Activated CD8-positive, alpha-beta memory T cell treated with anti-CD3 and anti-CD28 coated beads, Interleukin-2, amount 10 ng/mL, durations not matched to agents 7 days and 5 days (primary cell): ENCODE data around the gene DIP2C. TPM values are rescaled to one million over a fixed set of nuclear protein-coding genes. Genes with fewer than 3 reads are reported as not detected.
A peak's percentile ranks its signal among the peaks of the same experiment; 100 is the strongest.

Experiments
- ATAC-seq: fragments of 150-1000 bp; cut with Tn5 transposase; one replicate; pipeline ENCODE4 v1.10.0; 2021; ENCODE audit warnings: moderate library complexity
- CTCF ChIA-PET: fragments of 350-600 bp; sonication (Branson Sonifier 250); formaldehyde crosslinking; loops from one replicate; lab custom pipeline; 2021; ENCODE audit warnings: antibody characterized with exemption; lab: Charles Lee
- DNase-seq: peaks from one replicate; pipeline ENCODE4 v3.0.0-alpha.2; 2020
- H3K27ac Mint-ChIP-seq: one replicate; pipeline ENCODE4 v1.8.0; 2021; ENCODE audit warnings: mild to moderate bottlenecking, mixed read lengths
- H3K27me3 Mint-ChIP-seq: one replicate; pipeline ENCODE4 v1.8.0; 2021; ENCODE audit warnings: mixed read lengths
- H3K36me3 Mint-ChIP-seq: one replicate; pipeline ENCODE4 v1.8.0; 2021; ENCODE audit warnings: mild to moderate bottlenecking, mixed read lengths
- H3K4me1 Mint-ChIP-seq: one replicate; pipeline ENCODE4 v1.8.0; 2021; ENCODE audit warnings: mixed read lengths
- H3K4me3 Mint-ChIP-seq: one replicate; pipeline ENCODE4 v1.8.0; 2021; ENCODE audit warnings: mild to moderate bottlenecking, moderate library complexity, mixed read lengths
- H3K9me3 Mint-ChIP-seq: one replicate; pipeline ENCODE4 v1.8.0; 2022; ENCODE audit warnings: low read depth, mixed read lengths
- total RNA-seq, 2 experiments: library from RNA; stranded (reverse); gene quantifications; one replicate each; pipeline ENCODE4 v1.2.3, GENCODE V29; 2021

Gene DIP2C
- total RNA-seq, 2 experiments from 2014 or later, result 0.26 to 0.99 TPM

DNA sequence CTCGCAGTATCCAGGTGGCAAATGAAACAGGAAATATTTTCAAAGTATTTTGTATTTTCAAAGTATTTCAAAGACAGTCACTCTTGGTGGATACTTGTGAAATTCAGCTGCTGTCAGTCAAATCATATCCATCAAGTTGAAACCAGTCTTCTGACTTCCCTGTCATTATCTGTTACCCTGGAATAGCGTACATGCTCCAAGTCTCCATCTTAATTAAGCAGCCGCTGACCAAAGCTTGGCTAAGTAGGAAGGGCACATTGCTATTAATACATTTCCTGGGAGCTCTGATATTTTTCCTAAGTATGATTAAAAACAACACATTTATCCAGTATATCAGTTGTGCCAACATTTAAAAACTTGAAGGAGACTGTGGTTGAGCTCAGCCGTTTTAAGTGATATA is 442.0 kb downstream of the DIP2C start:
- no peak overlapping the region for H3K27ac Mint-ChIP-seq
- ATAC-seq (no peak), DNase-seq (no peak)
- no peaks in the 10 kb centered on the region for H3K9me3 Mint-ChIP-seq
- H3K27me3 Mint-ChIP-seq, result no peaks in the 10 kb centered on the region
- CTCF ChIA-PET, result no interaction called here
- peaks cover 37% of the 10 kb centered on the region for H3K36me3 Mint-ChIP-seq
- H3K4me3 Mint-ChIP-seq, result no peak overlapping the region
- peaks cover 2% of the 10 kb centered on the region for H3K4me1 Mint-ChIP-seq

DNA sequence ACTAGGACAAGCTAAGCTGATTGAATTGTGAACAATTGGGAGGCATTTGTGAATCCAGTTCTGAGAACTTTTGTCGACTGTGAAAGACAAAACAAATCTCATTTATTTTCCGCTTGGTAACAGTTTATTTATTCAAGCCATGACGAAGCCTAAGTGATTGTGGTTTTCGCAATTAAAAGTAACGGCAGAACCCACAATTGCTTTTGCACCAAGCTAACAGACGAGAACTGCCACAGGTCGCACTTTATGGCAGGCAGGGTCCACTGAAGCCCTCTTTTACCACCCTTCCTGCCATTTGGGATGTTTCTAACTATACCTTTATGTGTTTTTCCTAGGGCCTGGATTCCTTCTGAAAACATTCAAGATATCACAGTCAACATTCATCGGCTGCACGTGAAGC is 443.0 kb downstream of the DIP2C start:
- ATAC-seq (no peak), DNase-seq (no peak)
- CTCF ChIA-PET, result no interaction called here
- peak overlapping the region; percentile 28 for H3K27ac Mint-ChIP-seq
- no peak overlapping the region for H3K4me3 Mint-ChIP-seq
- peaks cover 29% of the 10 kb centered on the region for H3K36me3 Mint-ChIP-seq
- no peaks in the 10 kb centered on the region for H3K27me3 Mint-ChIP-seq
- H3K9me3 Mint-ChIP-seq, result no peaks in the 10 kb centered on the region
- H3K4me1 Mint-ChIP-seq, result peaks cover 2% of the 10 kb centered on the region

DNA sequence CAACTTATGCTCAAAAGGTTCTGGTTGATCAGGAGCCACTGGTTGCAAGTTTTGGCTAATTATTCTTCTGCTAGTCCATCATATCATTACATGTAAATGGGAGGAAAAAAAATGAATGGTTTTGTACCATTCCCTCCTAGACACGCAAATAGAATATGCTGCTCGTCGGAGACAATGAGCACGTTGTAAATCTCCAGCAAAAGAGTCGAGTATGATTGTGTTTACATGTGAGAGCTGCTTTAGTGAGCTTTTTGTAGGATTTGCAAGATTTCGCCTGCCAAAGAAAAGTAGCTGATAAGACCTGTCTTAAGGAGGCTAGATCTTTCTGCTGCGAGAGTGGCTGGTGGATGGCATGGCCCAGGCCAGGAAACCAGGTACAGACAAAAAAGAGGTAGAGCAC is 445.2 kb downstream of the DIP2C start:
- Mint-ChIP-seq H3K27me3 (no peaks in the 10 kb centered on the region), H3K4me3 (no peak overlapping the region), H3K36me3 (peaks cover 16% of the 10 kb centered on the region), H3K27ac (no peak overlapping the region), H3K9me3 (no peaks in the 10 kb centered on the region), H3K4me1 (peaks cover 2% of the 10 kb centered on the region)
- ATAC-seq, result no peak
- CTCF ChIA-PET, result no interaction called here
- no peak for DNase-seq

DNA sequence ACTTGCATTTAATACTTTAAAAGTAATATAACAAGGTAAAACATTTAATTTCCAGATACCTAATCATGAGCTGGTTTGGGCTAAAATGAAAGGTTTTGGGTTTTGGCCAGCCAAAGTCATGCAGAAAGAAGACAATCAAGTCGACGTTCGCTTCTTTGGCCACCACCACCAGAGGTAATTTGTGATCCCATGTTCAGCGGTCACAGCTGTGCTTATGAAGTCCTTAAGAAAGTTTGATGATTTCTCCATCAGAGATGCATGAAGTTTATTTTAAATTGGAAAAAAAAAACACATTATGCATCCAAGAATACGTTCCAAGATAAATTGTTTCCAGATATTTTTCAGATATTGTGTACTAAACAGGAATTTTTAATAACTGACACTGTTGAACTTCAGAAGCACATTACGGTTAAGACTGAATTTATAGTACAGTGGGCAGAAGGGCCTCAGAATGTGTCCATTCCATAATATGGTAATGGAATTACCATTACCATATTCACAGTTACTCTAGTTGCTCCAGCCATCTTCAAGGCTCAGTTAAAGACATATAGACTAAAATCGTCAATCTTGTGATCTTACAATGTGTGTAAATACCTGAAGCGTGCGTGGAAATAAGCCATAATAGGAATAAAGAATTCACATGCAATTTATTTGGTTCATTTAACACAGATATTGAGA is 447.4 kb downstream of the DIP2C start:
- Mint-ChIP-seq H3K4me1 (peaks cover 2% of the 10 kb centered on the region), H3K4me3 (no peak overlapping the region), H3K9me3 (no peaks in the 10 kb centered on the region), H3K36me3 (peaks cover 5% of the 10 kb centered on the region), H3K27ac (no peak overlapping the region), H3K27me3 (no peaks in the 10 kb centered on the region)
- CTCF ChIA-PET, result no interaction called here
- ATAC-seq (no peak), DNase-seq (no peak)

DNA sequence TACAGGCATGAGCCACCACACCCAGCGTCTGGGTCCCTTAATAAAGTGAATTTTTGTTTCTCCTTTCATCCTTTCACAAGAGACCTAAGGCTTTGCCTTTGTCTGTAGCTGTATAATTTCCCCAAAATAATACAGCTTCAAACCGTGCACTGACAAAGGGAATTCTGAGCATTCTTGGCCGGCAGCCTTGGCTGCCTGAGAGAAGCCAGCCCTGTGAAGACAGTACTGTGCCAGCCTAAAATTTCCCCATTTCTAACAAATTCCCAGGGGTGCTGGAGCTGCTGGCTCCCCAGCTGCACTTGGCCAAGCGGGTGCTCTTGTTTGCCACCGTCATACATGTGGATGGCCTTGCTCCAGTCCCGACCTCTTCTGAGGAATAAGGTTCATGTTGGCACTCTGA is 448.0 kb downstream of the DIP2C start:
- Mint-ChIP-seq H3K27ac (no peak overlapping the region), H3K36me3 (no peaks in the 10 kb centered on the region)
- no peak for ATAC-seq

DNA sequence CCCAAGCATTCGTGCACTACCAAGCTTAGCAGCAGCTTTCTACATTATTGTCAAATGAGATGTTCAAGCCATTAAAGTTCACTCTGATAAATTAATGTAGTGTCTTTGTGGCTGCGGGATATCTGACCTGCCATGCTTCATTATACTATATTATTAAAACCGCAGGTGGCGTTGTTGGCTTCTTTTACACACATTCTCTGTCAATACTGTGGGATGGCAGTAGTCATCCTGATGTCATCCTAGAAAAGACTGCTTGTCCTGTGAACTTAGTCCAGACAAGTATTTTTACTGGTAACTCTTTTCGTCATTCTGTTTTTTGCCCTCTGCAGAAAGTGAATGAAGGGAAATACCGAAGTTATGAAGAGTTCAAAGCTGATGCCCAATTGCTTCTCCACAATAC is 450.4 kb downstream of the DIP2C start:
- no peak for ATAC-seq
- Mint-ChIP-seq H3K9me3 (no peaks in the 10 kb centered on the region), H3K27ac (no peak overlapping the region), H3K27me3 (no peaks in the 10 kb centered on the region), H3K36me3 (no peaks in the 10 kb centered on the region), H3K4me3 (no peak overlapping the region), H3K4me1 (no peaks in the 10 kb centered on the region)
- CTCF ChIA-PET, result no interaction called here
- DNase-seq, result no peak

More for the DNA sequence above, 448.0 kb downstream of the DIP2C start:
- no peaks in the 10 kb centered on the region for H3K4me1 Mint-ChIP-seq
- H3K9me3 Mint-ChIP-seq, result no peaks in the 10 kb centered on the region
- DNase-seq, result no peak
- no peak overlapping the region for H3K4me3 Mint-ChIP-seq
- no peaks in the 10 kb centered on the region for H3K27me3 Mint-ChIP-seq
- CTCF ChIA-PET, result interaction anchor here (1.2 kb wide), 1 partner anchor 11 kb away, joined by 4 read pairs; no protein-coding TSS in a partner anchor

DNA sequence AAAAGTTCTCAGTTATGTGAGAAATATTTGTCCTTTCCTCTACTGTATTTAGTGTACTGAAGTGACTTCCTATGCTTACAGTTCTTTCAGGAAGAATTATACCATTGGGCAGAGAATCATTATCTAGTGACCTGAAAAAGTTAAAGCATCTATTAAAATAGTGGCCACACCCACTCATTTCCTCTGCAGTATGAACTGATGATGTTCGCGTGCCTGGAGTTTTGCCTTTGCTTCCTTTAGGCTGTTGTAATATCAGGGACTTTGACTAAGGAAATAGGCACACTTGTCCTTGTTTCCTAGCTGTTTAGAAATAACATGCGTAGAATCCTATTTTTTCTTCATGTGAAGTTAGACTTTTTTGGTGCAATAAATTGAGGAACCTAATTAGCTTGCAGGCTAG is 453.6 kb downstream of the DIP2C start:
- Mint-ChIP-seq H3K36me3 (no peaks in the 10 kb centered on the region), H3K4me3 (no peak overlapping the region), H3K9me3 (no peaks in the 10 kb centered on the region), H3K27me3 (no peaks in the 10 kb centered on the region), H3K27ac (no peak overlapping the region), H3K4me1 (no peaks in the 10 kb centered on the region)
- DNase-seq (no peak), ATAC-seq (no peak)
- CTCF ChIA-PET, result interaction anchor here (0.5 kb wide), 1 partner anchor 53 kb away, joined by 4 read pairs; no protein-coding TSS in a partner anchor

DNA sequence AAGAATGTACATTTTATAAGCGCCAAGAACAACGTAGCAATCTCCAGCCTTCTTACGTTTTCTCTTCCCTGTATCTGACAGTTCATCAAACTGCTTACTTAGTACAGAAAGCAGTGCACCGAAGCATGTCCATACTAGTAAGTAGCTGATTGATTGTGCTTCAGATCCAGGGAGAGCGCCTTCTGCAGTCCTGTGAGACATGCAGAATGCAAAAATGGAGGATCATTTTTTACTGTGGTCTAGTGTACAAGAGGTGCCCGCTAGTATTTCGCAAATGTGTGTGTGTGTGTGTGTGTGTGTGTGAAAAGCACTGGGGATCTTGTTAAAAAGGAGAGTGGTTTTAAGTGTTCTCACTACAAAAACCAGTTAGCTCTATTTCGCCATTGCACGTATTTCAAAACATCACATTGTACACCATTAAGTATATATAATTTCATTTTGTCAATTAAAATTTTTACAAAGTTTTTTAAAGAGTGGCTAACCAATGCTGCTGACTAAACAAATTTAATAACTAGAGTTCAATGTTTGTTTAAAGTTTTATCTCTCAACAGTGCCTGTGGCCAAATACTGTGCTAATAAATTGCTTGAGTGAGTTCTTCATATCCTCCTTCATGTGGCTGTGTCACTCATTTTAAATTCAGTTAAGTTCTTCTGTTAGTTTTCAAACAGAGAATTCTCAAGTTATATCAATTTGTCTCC is 454.6 kb downstream of the DIP2C start:
- no peaks in the 10 kb centered on the region for H3K4me1 Mint-ChIP-seq
- CTCF ChIA-PET, result no interaction called here
- no peaks in the 10 kb centered on the region for H3K9me3 Mint-ChIP-seq
- H3K36me3 Mint-ChIP-seq, result no peaks in the 10 kb centered on the region
- DNase-seq, result no peak
- no peak overlapping the region for H3K4me3 Mint-ChIP-seq
- H3K27me3 Mint-ChIP-seq, result no peaks in the 10 kb centered on the region
- H3K27ac Mint-ChIP-seq, result no peak overlapping the region
- no peak for ATAC-seq

DNA sequence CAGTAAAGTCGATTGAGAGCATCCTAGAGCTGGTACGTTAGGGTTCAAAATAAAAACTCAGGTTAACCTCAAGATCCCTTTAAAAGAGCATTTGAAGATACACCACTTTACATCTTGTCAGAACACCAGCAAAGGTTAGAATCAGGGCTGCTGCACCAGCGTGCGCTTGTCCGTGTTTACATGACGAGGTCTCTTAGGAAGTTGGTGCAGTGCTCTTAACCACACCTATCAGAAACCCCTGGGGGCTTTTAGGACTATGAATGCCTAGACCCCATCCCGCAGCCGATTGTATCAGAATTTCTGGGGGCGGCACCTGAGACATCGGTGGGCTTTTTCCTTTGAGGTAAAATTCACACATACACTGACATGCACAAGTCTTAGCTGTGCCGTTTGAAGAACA is 456.6 kb downstream of the DIP2C start:
- Mint-ChIP-seq H3K36me3 (no peaks in the 10 kb centered on the region), H3K27ac (no peak overlapping the region), H3K9me3 (no peaks in the 10 kb centered on the region), H3K4me1 (peaks cover 6% of the 10 kb centered on the region), H3K4me3 (no peak overlapping the region), H3K27me3 (no peaks in the 10 kb centered on the region)
- DNase-seq (no peak), ATAC-seq (no peak)
- CTCF ChIA-PET, result no interaction called here

DNA sequence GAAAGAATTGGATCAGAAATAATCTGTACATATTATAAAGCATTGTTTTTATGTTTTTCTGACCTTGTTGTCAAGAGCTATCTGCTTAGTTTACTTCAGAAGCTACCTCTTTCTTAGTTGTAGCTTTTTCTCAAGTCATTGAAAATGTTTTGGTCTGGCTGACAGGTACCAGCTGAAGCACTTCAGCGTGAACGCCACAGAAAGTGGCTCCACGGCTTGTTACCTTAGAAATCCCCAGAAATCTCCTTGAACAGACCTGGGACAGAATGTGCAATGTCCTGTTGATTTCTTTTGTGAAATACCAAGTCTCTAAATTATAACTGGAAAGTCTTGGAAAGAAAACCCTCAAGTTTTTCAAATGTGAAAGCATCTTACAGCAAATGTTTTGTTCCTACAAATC is 457.4 kb downstream of the DIP2C start:
- no peaks in the 10 kb centered on the region for H3K27me3 Mint-ChIP-seq
- H3K36me3 Mint-ChIP-seq, result no peaks in the 10 kb centered on the region
- CTCF ChIA-PET, result no interaction called here
- DNase-seq (no peak), ATAC-seq (no peak)
- H3K4me3 Mint-ChIP-seq, result no peak overlapping the region
- no peak overlapping the region for H3K27ac Mint-ChIP-seq
- H3K9me3 Mint-ChIP-seq, result no peaks in the 10 kb centered on the region
- peaks cover 6% of the 10 kb centered on the region for H3K4me1 Mint-ChIP-seq

DNA sequence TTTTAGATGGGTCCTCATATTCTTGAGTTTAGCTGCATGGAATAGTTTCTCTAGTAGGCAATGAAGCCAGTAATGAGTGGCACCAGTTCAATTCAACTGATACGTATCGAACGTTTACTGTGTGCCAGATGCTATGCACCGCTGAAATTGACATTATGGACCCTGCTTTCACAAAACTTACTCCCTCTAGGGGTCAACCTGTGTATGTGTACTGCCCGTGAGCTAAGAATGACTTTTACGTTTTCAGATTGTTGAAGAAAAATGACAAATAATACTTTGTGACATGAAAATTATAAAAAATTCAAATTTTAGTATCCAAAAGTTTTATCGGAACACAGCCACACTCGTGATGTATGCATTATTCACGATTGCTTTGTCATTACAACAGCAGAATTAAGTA is 458.7 kb downstream of the DIP2C start:
- no peaks in the 10 kb centered on the region for H3K36me3 Mint-ChIP-seq
- H3K4me3 Mint-ChIP-seq, result no peak overlapping the region
- peaks cover 6% of the 10 kb centered on the region for H3K4me1 Mint-ChIP-seq
- no peaks in the 10 kb centered on the region for H3K27me3 Mint-ChIP-seq
- CTCF ChIA-PET, result interaction anchor here (1.4 to 2.1 kb wide), 2 partner anchors 10 to 12 kb away, joined by 4 to 5 read pairs; no protein-coding TSS in a partner anchor
- no peak for DNase-seq
- no peaks in the 10 kb centered on the region for H3K9me3 Mint-ChIP-seq
- ATAC-seq, result no peak
- no peak overlapping the region for H3K27ac Mint-ChIP-seq

DNA sequence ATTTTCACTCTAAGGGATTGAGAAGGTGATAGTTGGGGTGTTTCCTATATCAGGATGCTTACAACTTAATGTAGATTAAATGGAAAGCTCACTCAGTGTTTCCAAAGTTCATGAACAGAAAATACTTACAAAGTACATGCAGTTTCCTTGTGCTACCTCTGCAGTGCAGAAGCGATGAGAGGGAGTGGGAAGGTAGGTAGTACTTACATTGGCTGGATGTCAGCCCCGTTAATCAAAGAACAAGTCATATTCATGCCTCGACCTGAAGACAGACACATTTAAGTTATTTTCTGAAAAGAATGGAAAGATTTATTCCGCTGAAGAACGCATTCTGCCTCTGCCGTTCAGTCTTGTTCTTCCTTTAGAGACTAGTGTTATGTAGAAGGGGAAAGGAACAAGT is 461.1 kb downstream of the DIP2C start:
- no peak for ATAC-seq
- CTCF ChIA-PET, result no interaction called here

DNA sequence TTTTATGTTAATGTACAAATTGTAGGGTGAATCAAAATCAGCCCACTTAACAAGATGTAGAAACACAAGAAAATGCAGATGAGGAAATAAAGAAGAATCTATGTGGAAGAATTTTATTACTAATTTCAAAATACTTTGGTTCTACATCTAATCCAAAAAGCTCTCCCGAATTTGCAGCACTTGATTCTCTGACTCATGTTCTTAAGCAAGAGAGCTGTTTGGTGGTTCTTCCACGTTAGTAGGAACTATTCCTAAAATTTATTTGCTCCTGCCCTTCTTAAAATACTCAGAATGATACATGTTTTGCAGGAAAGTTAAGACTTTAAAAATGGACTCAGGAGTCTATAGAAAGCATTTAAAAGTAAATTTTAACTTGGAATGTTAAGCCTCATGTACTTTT is 462.5 kb downstream of the DIP2C start:
- Mint-ChIP-seq H3K9me3 (no peaks in the 10 kb centered on the region), H3K27me3 (no peaks in the 10 kb centered on the region), H3K27ac (no peak overlapping the region), H3K4me3 (no peak overlapping the region), H3K4me1 (peaks cover 6% of the 10 kb centered on the region), H3K36me3 (peaks cover 2% of the 10 kb centered on the region)
- CTCF ChIA-PET, result no interaction called here
- no peak for DNase-seq
- no peak for ATAC-seq

More for the DNA sequence above, 461.1 kb downstream of the DIP2C start:
- Mint-ChIP-seq H3K36me3 (no peaks in the 10 kb centered on the region), H3K4me1 (peaks cover 6% of the 10 kb centered on the region), H3K9me3 (no peaks in the 10 kb centered on the region), H3K27ac (no peak overlapping the region), H3K27me3 (no peaks in the 10 kb centered on the region), H3K4me3 (no peak overlapping the region)
- no peak for DNase-seq

DNA sequence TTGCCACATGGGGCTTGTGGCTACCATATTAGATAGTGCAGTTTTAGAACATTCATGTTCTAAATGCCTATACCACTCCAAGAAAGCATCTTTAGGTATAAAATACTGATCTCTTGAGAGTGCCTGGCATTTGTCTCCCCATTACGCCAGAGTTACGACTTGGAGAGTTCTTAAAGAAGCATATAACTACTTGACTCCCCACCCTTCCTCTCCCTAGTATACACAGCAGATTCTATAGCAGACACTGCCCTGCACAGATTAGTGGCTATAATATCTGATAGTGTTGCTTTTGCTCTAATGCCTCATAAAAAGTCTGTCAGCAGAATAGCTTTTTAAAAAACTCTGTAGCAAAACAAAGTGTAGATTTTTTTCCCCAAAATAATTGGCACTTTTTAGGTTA is 463.4 kb downstream of the DIP2C start:
- Mint-ChIP-seq H3K9me3 (no peaks in the 10 kb centered on the region), H3K27me3 (no peaks in the 10 kb centered on the region), H3K36me3 (peaks cover 7% of the 10 kb centered on the region), H3K27ac (no peak overlapping the region), H3K4me3 (no peak overlapping the region), H3K4me1 (peaks cover 9% of the 10 kb centered on the region)
- no peak for DNase-seq
- CTCF ChIA-PET, result no interaction called here
- no peak for ATAC-seq
